ENCODE data around the gene PRPF40B.

Gene PRPF40B

GRCh38 chr12:49612210-49612609 lies 11.2 kb upstream of the PRPF40B start:
- DNase-seq (ENCODE audit: low read depth): no peak
- TF ChIP-seq CTCF (conservative IDR thresholded peaks at IDR 0.05; ENCODE audit: low read depth, low read length): no peak
- no peak overlapping the region for H3K4me3 ChIP-seq (ENCODE audit: low read length)

- no peak overlapping the region for H3K4me3 ChIP-seq (ENCODE audit: low read length)
- TF ChIP-seq CTCF (conservative IDR thresholded peaks at IDR 0.05; ENCODE audit: low read depth, low read length): no peak
- DNase-seq (ENCODE audit: low read depth): no peak
Observed at GRCh38 chr12:49615725-49616124, 7.6 kb upstream of the PRPF40B start.

- no peak for TF ChIP-seq CTCF (conservative IDR thresholded peaks at IDR 0.05; ENCODE audit: low read depth, low read length)
- no peak for DNase-seq (ENCODE audit: low read depth)
Observed at GRCh38 chr12:49616533-49617219, 6.7 kb upstream of the PRPF40B start.

GRCh38 chr12:49618576-49618975 lies 4.8 kb upstream of the PRPF40B start:
- H3K4me3 ChIP-seq (ENCODE audit: low read length): no peak overlapping the region
- TF ChIP-seq CTCF (conservative IDR thresholded peaks at IDR 0.05; ENCODE audit: low read depth, low read length): no peak
- DNase-seq (ENCODE audit: low read depth): no peak

More at GRCh38 chr12:49616533-49617219, 6.7 kb upstream of the PRPF40B start:
- H3K4me3 ChIP-seq (ENCODE audit: low read length): no peak overlapping the region

- TF ChIP-seq CTCF (conservative IDR thresholded peaks at IDR 0.05; ENCODE audit: low read depth, low read length): no peak
- DNase-seq (ENCODE audit: low read depth): no peak
- no peak overlapping the region for H3K4me3 ChIP-seq (ENCODE audit: low read length)
Observed at GRCh38 chr12:49619286-49619685, 4.1 kb upstream of the PRPF40B start.

- TF ChIP-seq CTCF (conservative IDR thresholded peaks at IDR 0.05; ENCODE audit: low read depth, low read length): no peak
- peak overlapping the region; percentile 73 for H3K4me3 ChIP-seq (ENCODE audit: low read length)
- no peak for DNase-seq (ENCODE audit: low read depth)
Observed at GRCh38 chr12:49621651-49622500, 1.5 kb upstream of the PRPF40B start.

All from retinal pigment epithelial cell (primary cell).